ENCODE measurements around the gene OST4. TPM values are rescaled to one million over a fixed set of nuclear protein-coding genes. Genes with fewer than 3 reads are reported as not detected.

OST4 gene
- total RNA-seq, 4 donors from 2014 or later = 70.8 to 225 (median 199) TPM

- no peak for TF ChIP-seq POLR2AphosphoS5 (IDR thresholded peaks at IDR 0.05)
- no peak for TF ChIP-seq EP300 (IDR thresholded peaks at IDR 0.05)
- TF ChIP-seq POLR2A (IDR thresholded peaks at IDR 0.05) = no peak
- TF ChIP-seq CTCF (IDR thresholded peaks at IDR 0.05) = no peak
- H3K4me1 ChIP-seq = peaks cover 10% of the 10 kb centered on the region
- H3K9me3 ChIP-seq = no peaks in the 10 kb centered on the region
- WGBS = 93% methylated on average over 24 of the region's 24 CpGs
- no peak for DNase-seq (ENCODE audit: low spot score in 2 of 2)
- no peak overlapping the region for H3K27ac ChIP-seq
- no peaks in the 10 kb centered on the region for H3K36me3 ChIP-seq
- no peaks in the 10 kb centered on the region for H3K27me3 ChIP-seq
- no peak overlapping the region for H3K4me3 ChIP-seq
Observed at GRCh38 chr2:27094353-27094984, 23.0 kb upstream of the OST4 start.

GRCh38 chr2:27093430-27094352 is 22.2 kb upstream of the OST4 start:
- WGBS = 85% methylated on average over 5 of the region's 6 CpGs
- no peak for DNase-seq (ENCODE audit: low spot score in 2 of 2)

GRCh38 chr2:27092696-27093429 is 21.4 kb upstream of the OST4 start:
- 77% methylated on average over 9 of the region's 10 CpGs for WGBS
- DNase-seq (ENCODE audit: low spot score in 2 of 2) = no peak

More at GRCh38 chr2:27093430-27094352, 22.2 kb upstream of the OST4 start:
- Histone ChIP-seq H3K27me3 (no peaks in the 10 kb centered on the region), H3K9me3 (no peaks in the 10 kb centered on the region), H3K27ac (no peak overlapping the region), H3K4me1 (peaks cover 10% of the 10 kb centered on the region), H3K4me3 (no peak overlapping the region), H3K36me3 (no peaks in the 10 kb centered on the region)
- TF ChIP-seq CTCF (IDR thresholded peaks at IDR 0.05) (no peak), POLR2AphosphoS5 (IDR thresholded peaks at IDR 0.05) (no peak), EP300 (IDR thresholded peaks at IDR 0.05) (no peak), POLR2A (IDR thresholded peaks at IDR 0.05) (no peak)

GRCh38 chr2:27091746-27092695 is 20.6 kb upstream of the OST4 start:
- Histone ChIP-seq H3K36me3 (no peaks in the 10 kb centered on the region), H3K9me3 (no peaks in the 10 kb centered on the region), H3K4me3 (no peak overlapping the region), H3K27me3 (no peaks in the 10 kb centered on the region), H3K4me1 (peaks cover 15% of the 10 kb centered on the region), H3K27ac (no peak overlapping the region)
- no peak for TF ChIP-seq EP300 (IDR thresholded peaks at IDR 0.05)
- TF ChIP-seq POLR2A (IDR thresholded peaks at IDR 0.05) = no peak
- 83% methylated on average over 18 of the region's 25 CpGs for WGBS
- DNase-seq (ENCODE audit: low spot score in 2 of 2) = no peak

More at GRCh38 chr2:27092696-27093429, 21.4 kb upstream of the OST4 start:
- Histone ChIP-seq H3K9me3 (no peaks in the 10 kb centered on the region), H3K27me3 (no peaks in the 10 kb centered on the region), H3K4me1 (peaks cover 10% of the 10 kb centered on the region), H3K36me3 (no peaks in the 10 kb centered on the region), H3K27ac (no peak overlapping the region), H3K4me3 (no peak overlapping the region)
- TF ChIP-seq EP300 (IDR thresholded peaks at IDR 0.05) = no peak
- no peak for TF ChIP-seq POLR2AphosphoS5 (IDR thresholded peaks at IDR 0.05)
- no peak for TF ChIP-seq CTCF (IDR thresholded peaks at IDR 0.05)
- no peak for TF ChIP-seq POLR2A (IDR thresholded peaks at IDR 0.05)

Data from suprapubic skin (tissue), 4 donors.